NCI-H446 (cell line): ENCODE measurements around the gene PTGIR.

Experiments
- DNase-seq, 2 experiments: peaks; one replicate each; lab custom pipeline; 2025; lab: John Stamatoyannopoulos, UW

PTGIR gene

GRCh38 chr19:46600384-46601317, 24.2 kb downstream of the PTGIR start:
- peak; percentile 97 to 98 for DNase-seq

- no peak for DNase-seq
Measured at GRCh38 chr19:46599716-46600373, 25.0 kb downstream of the PTGIR start.

GRCh38 chr19:46598372-46598917, 26.4 kb downstream of the PTGIR start:
- no peak for DNase-seq

- DNase-seq = no peak
Measured at GRCh38 chr19:46596008-46596407, 28.9 kb downstream of the PTGIR start.

- no peak for DNase-seq
Measured at GRCh38 chr19:46591870-46592269, 33.0 kb downstream of the PTGIR start.

GRCh38 chr19:46591254-46591653, 33.6 kb downstream of the PTGIR start:
- no peak for DNase-seq

- no peak for DNase-seq
Measured at GRCh38 chr19:46587861-46588260, 37.0 kb downstream of the PTGIR start.

- no peak for DNase-seq
Measured at GRCh38 chr19:46586294-46586693, 38.6 kb downstream of the PTGIR start.

- no peak for DNase-seq
Measured at GRCh38 chr19:46585539-46585938, 39.4 kb downstream of the PTGIR start.

- no peak for DNase-seq
Measured at GRCh38 chr19:46580247-46580646, 44.6 kb downstream of the PTGIR start.

GRCh38 chr19:46579361-46579879, 45.5 kb downstream of the PTGIR start:
- DNase-seq = no peak

GRCh38 chr19:46578450-46578849, 46.4 kb downstream of the PTGIR start:
- DNase-seq = no peak

- DNase-seq = no peak
Measured at GRCh38 chr19:46574533-46574932, 50.4 kb downstream of the PTGIR start.

- DNase-seq = no peak
Measured at GRCh38 chr19:46573679-46574498, 51.0 kb downstream of the PTGIR start.

GRCh38 chr19:46571495-46571894, 53.4 kb downstream of the PTGIR start:
- DNase-seq = no peak
